SU-DHL-6 (cell line): ENCODE data around the gene SYVN1.

ENCODE experiments used
- H2AFZ ChIP-seq: fragments of 200-600 bp; sonication (generic); 2 replicates; pipeline ENCODE4 v1.6.1; 2014; ENCODE audit warnings: low read depth, mild to moderate bottlenecking, moderate library complexity, mixed read lengths, antibody characterized with exemption, low read length; ENCODE audit not compliant: severe bottlenecking
- H3F3A ChIP-seq: fragments of 200-600 bp; shearing (Covaris generic); 2 replicates; pipeline ENCODE4 v1.6.0; 2016; ENCODE audit warnings: antibody characterized with exemption, mild to moderate bottlenecking; ENCODE audit not compliant: insufficient read depth
- H3K27ac ChIP-seq: fragments of 200-600 bp; sonication (generic); 2 replicates; pipeline ENCODE4 v1.5.1; 2016; ENCODE audit warnings: low read depth, mild to moderate bottlenecking, low read length, moderate library complexity, mixed read lengths
- H3K27me3 ChIP-seq: fragments of 200-600 bp; sonication (generic), shearing (Covaris generic); 2 replicates; pipeline ENCODE4 v1.6.0; 2014; ENCODE audit warnings: mild to moderate bottlenecking, low read length
- H3K36me3 ChIP-seq: fragments of 200-600 bp; sonication (generic); 2 replicates; pipeline ENCODE4 v1.6.1; 2014; ENCODE audit warnings: mild to moderate bottlenecking, low read length, mixed read lengths
- H3K4me2 ChIP-seq: fragments of 300-600, 200-600 bp; shearing (Covaris generic), sonication (generic); 2 replicates; pipeline ENCODE4 v1.6.0; 2014; ENCODE audit warnings: low read length, low read depth, mild to moderate bottlenecking; ENCODE audit not compliant: poor library complexity, severe bottlenecking
- H3K4me3 ChIP-seq: fragments of 200-600 bp; sonication (generic); 2 replicates; pipeline ENCODE4 v1.5.1; 2014; ENCODE audit warnings: antibody characterized with exemption, low read length, mild to moderate bottlenecking, mixed read lengths; ENCODE audit not compliant: insufficient read depth, poor library complexity, severe bottlenecking
- H3K79me2 ChIP-seq: fragments of 200-600 bp; sonication (generic); 2 replicates; pipeline ENCODE4 v1.6.1; 2014; ENCODE audit warnings: mild to moderate bottlenecking, low read length, moderate library complexity; ENCODE audit not compliant: insufficient read depth
- H3K9ac ChIP-seq: fragments of 200-600 bp; sonication (generic); 2 replicates; pipeline ENCODE4 v1.7.0; 2014; ENCODE audit warnings: mild to moderate bottlenecking, low read length
- H3K9me2 ChIP-seq: fragments of 200-600 bp; sonication (generic); replicated peaks from 2 replicates; pipeline ENCODE4 v1.6.1; 2014; ENCODE audit warnings: low read length; ENCODE audit not compliant: insufficient read depth
- H3K9me3 ChIP-seq: fragments of 200-600 bp; sonication (generic); 2 replicates; pipeline ENCODE4 v1.6.1; 2014; ENCODE audit warnings: low read length, mixed read lengths; ENCODE audit not compliant: insufficient read depth
- H4K20me1 ChIP-seq: fragments of 200-600 bp; sonication (generic); 2 replicates; pipeline ENCODE4 v1.6.1; 2014; ENCODE audit warnings: low read depth, mild to moderate bottlenecking, antibody characterized with exemption, low read length, moderate library complexity, mixed read lengths
- CTCF ChIP-seq: fragments of 200-600 bp; sonication (generic); IDR thresholded peaks from one replicate; pipeline ENCODE4 v1.5.1; 2017; ENCODE audit warnings: antibody characterized with exemption, mild to moderate bottlenecking, low read length, moderate library complexity; ENCODE audit not compliant: insufficient read depth, poor library complexity, severe bottlenecking
- EZH2phosphoT487 ChIP-seq: fragments of 200-600 bp; sonication (generic), shearing (Covaris generic); conservative IDR thresholded peaks from 2 replicates; pipeline ENCODE4 v1.6.1; 2018; ENCODE audit warnings: mild to moderate bottlenecking, antibody characterized with exemption, low read length, moderate library complexity, mixed read lengths

SYVN1 gene

GRCh38 chr11:65134952-65135632, 773 bp upstream of the SYVN1 start:
- Histone ChIP-seq H3F3A (peaks cover 31% of the 10 kb centered on the region), H3K9me3 (no peaks in the 10 kb centered on the region), H3K27me3 (no peaks in the 10 kb centered on the region), H3K9ac (peak overlapping the region; percentile 97), H3K79me2 (peaks cover 25% of the 10 kb centered on the region), H3K9me2 (no peaks in the 10 kb centered on the region), H3K36me3 (peaks cover 14% of the 10 kb centered on the region; the same call in 1 of the 2 replicates), H2AFZ (peak overlapping the region; percentile 93), H3K4me2 (peak overlapping the region; percentile 99), H3K4me3 (peak overlapping the region; percentile 96), H4K20me1 (no peaks in the 10 kb centered on the region), H3K27ac (peak overlapping the region; percentile 100)
- TF ChIP-seq EZH2phosphoT487 (no peak), CTCF (no peak)

GRCh38 chr11:65133724-65134123, 595 bp downstream of the SYVN1 start:
- Histone ChIP-seq H2AFZ (no peak overlapping the region), H3K9me3 (no peaks in the 10 kb centered on the region), H3K36me3 (peaks cover 22% of the 10 kb centered on the region; the same call in 1 of the 2 replicates), H3K79me2 (peaks cover 25% of the 10 kb centered on the region), H3K4me2 (peak overlapping the region; percentile 99), H3K27ac (peak overlapping the region; percentile 100), H4K20me1 (no peaks in the 10 kb centered on the region), H3K9ac (peak overlapping the region; percentile 97), H3K4me3 (peak overlapping the region; percentile 96), H3K27me3 (no peaks in the 10 kb centered on the region), H3F3A (peaks cover 43% of the 10 kb centered on the region), H3K9me2 (no peaks in the 10 kb centered on the region)
- TF ChIP-seq CTCF (no peak), EZH2phosphoT487 (no peak)

GRCh38 chr11:65132988-65133700, 1.2 kb downstream of the SYVN1 start:
- H3K9ac ChIP-seq = peak overlapping the region; percentile 97
- H3K79me2 ChIP-seq = peaks cover 25% of the 10 kb centered on the region
- H3K27ac ChIP-seq = peak overlapping the region; percentile 100
- no peaks in the 10 kb centered on the region for H3K9me2 ChIP-seq
- TF ChIP-seq CTCF (no peak), EZH2phosphoT487 (no peak)
- H3F3A ChIP-seq = peaks cover 47% of the 10 kb centered on the region
- no peaks in the 10 kb centered on the region for H4K20me1 ChIP-seq
- H2AFZ ChIP-seq = no peak overlapping the region
- peak overlapping the region; percentile 96 for H3K4me3 ChIP-seq
- no peaks in the 10 kb centered on the region for H3K27me3 ChIP-seq
- H3K9me3 ChIP-seq = no peaks in the 10 kb centered on the region
- H3K4me2 ChIP-seq = peak overlapping the region; percentile 99
- peaks cover 22% of the 10 kb centered on the region; the same call in 1 of the 2 replicates for H3K36me3 ChIP-seq
